ENCODE data around the gene TEX22.

The TEX22 gene

GRCh38 chr14:105384605-105385321, 13.6 kb upstream of the TEX22 start:
- no peak for DNase-seq (ENCODE audit: low read depth)

GRCh38 chr14:105385322-105385637, 13.1 kb upstream of the TEX22 start:
- DNase-seq (ENCODE audit: low read depth) = no peak

GRCh38 chr14:105385698-105386365, 12.5 kb upstream of the TEX22 start:
- no peak for DNase-seq (ENCODE audit: low read depth)

- no peak for DNase-seq (ENCODE audit: low read depth)
These were observed 11.5 kb upstream of the TEX22 start for GRCh38 chr14:105386581-105387529.

- no peak for DNase-seq (ENCODE audit: low read depth)
These were observed 10.8 kb upstream of the TEX22 start for GRCh38 chr14:105387530-105387922.

GRCh38 chr14:105388110-105388951, 10.0 kb upstream of the TEX22 start:
- DNase-seq (ENCODE audit: low read depth) = no peak

- DNase-seq (ENCODE audit: low read depth) = no peak
These were observed 9.4 kb upstream of the TEX22 start for GRCh38 chr14:105388976-105389375.

GRCh38 chr14:105389534-105389933, 8.8 kb upstream of the TEX22 start:
- DNase-seq (ENCODE audit: low read depth) = no peak

GRCh38 chr14:105389976-105390848, 8.1 kb upstream of the TEX22 start:
- no peak for DNase-seq (ENCODE audit: low read depth)

GRCh38 chr14:105390849-105391500, 7.4 kb upstream of the TEX22 start:
- no peak for DNase-seq (ENCODE audit: low read depth)

GRCh38 chr14:105391541-105391940, 6.8 kb upstream of the TEX22 start:
- no peak for DNase-seq (ENCODE audit: low read depth)

- no peak for DNase-seq (ENCODE audit: low read depth)
These were observed 5.9 kb upstream of the TEX22 start for GRCh38 chr14:105392131-105393090.

GRCh38 chr14:105393151-105393550, 5.2 kb upstream of the TEX22 start:
- no peak for DNase-seq (ENCODE audit: low read depth)

- DNase-seq (ENCODE audit: low read depth) = no peak
These were observed 3.4 kb upstream of the TEX22 start for GRCh38 chr14:105394714-105395537.

- DNase-seq (ENCODE audit: low read depth) = no peak
These were observed 2.8 kb upstream of the TEX22 start for GRCh38 chr14:105395538-105395854.

- DNase-seq (ENCODE audit: low read depth) = no peak
These were observed 897 bp upstream of the TEX22 start for GRCh38 chr14:105397350-105397931.

- DNase-seq (ENCODE audit: low read depth) = no peak
These were observed 558 bp downstream of the TEX22 start for GRCh38 chr14:105398726-105399465.

- no peak for DNase-seq (ENCODE audit: low read depth)
These were observed 1.1 kb downstream of the TEX22 start for GRCh38 chr14:105399466-105399775.

Data from non-pigmented ciliary epithelial cell (primary cell).